C4-2B (cell line): ENCODE measurements around the gene LRPAP1.
"Not testable (repeated sequence)": the region's sequence is repeated elsewhere in the genome, so short reads cannot be mapped to it uniquely, and the experiment has no call there.

Source experiments
- H3K27ac ChIP-seq: fragments of 450-650 bp; 2 replicates; pipeline ENCODE4 v1.5.1; 2017
- ZFX ChIP-seq: fragments of 450-650 bp; IDR thresholded peaks from 2 replicates; pipeline ENCODE4 v1.6.1; 2017
- TF ChIP-seq, protein P1 (sequence below): fragments of 450-650 bp; conservative IDR thresholded peaks from 2 replicates; pipeline ENCODE4 v1.5.1; 2017; ENCODE audit warnings: mild to moderate bottlenecking

The LRPAP1 gene

DNA sequence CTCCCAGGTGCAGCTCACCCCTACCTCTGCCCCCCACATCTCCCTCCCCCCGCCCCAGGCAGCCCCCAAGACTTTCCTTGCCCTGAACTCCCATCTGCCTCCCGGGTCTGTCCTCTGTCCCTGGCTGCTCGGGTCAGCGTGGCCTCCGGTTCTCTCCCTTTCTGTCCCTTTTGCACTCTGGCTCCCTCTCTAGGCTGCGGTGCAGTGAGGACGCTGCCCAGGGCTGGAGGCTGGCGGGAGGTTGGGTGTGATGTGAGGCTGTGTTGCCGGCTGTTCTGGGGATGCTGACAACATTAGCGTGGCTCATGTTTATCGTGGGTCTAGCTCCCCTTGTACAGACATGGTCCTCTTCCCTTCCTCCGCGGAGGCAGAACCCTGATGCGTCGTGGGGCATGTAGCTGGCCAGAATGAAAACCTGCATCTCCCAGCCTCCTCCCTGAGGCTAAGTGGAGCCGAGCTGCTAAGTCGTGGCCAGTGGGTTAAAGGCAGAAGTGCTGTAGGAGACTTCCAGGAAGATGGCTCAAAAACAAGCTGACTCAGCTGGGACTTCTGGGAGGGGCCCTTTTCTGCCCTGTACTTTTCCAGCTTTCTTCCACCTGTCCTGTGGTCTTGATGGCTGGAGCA, 24.1 kb upstream of the LRPAP1 start:
- TF ChIP-seq, protein P1, sequence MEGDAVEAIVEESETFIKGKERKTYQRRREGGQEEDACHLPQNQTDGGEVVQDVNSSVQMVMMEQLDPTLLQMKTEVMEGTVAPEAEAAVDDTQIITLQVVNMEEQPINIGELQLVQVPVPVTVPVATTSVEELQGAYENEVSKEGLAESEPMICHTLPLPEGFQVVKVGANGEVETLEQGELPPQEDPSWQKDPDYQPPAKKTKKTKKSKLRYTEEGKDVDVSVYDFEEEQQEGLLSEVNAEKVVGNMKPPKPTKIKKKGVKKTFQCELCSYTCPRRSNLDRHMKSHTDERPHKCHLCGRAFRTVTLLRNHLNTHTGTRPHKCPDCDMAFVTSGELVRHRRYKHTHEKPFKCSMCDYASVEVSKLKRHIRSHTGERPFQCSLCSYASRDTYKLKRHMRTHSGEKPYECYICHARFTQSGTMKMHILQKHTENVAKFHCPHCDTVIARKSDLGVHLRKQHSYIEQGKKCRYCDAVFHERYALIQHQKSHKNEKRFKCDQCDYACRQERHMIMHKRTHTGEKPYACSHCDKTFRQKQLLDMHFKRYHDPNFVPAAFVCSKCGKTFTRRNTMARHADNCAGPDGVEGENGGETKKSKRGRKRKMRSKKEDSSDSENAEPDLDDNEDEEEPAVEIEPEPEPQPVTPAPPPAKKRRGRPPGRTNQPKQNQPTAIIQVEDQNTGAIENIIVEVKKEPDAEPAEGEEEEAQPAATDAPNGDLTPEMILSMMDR, result peak; percentile 30
- H3K27ac ChIP-seq, result not testable (repeated sequence)

DNA sequence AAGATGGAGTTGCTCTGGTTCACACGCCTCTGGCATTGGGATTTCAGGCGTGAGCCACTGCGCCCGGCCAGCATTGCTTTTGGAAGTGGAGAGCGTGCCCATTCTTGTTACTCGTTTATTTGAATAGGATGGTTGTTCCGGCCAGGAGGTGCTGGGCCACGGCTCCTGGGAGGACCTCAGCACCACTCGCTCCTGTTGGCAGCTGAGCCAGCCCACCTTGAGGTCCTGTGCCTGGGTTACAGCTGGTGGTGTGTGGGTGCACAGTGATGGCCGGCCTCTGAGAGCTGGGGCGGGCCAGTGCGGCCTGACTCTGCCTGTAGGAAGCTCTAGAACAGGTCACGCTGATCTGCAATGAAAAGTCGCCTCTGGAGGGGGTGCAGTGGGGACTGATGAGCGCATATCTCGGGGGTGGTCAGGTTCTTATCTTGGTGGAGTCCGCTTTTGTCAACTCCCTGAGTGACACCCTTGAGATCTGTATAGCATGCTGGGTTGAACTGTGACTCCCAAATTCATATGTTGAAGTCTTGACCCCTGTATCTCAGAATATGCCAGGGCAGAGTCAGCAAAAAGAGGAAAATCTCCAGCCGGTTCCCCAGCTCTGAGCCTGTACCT, 23.3 kb upstream of the LRPAP1 start:
- H3K27ac ChIP-seq, result not testable (repeated sequence)

DNA sequence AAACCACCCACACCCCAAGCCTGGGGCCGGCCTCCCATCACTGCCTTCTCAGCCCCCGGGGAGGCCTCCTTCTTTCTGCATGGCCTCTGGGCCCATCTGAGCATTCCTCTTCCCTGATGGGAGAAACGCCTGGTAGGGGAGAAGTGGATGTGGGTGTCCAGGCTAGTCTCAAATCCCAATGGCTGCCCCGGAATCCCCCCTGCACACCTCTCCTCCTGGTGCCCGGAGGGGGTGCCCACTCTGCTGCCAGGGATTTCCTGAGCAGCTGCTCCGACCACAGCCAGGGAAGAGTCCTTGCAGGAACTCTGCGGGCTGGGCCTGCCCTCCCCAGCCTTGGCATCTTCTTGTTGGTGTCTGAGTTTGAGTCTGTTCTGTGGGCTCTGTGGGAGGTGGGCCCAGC, 19.1 kb upstream of the LRPAP1 start:
- not testable (repeated sequence) for H3K27ac ChIP-seq

DNA sequence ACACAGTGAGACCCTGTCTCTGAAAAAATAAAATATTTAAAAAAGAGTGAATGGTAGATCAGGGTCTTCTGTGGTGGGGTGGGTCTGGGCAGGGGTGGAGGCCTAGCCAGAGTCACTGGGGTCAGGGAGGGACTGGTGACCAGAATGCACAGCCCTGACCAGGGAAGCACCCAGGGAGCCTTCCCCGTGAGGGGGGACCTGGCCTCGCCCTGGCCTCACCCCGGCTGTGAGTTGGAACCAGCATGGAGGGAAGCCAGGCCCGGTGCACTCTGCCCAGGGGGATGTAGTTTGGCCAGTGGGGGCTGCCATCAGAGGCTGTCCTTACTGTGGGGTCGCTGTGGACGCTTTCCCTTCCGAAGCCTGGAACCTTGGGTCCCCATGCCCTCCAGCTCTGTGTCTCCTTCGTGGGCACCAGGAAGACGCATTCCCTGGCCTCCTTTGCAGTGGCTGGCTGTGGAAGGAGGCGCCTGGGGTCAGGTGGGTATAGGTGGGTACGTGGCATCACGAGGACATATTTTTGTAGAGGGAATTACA, 18.6 kb upstream of the LRPAP1 start:
- H3K27ac ChIP-seq, result not testable (repeated sequence)

DNA sequence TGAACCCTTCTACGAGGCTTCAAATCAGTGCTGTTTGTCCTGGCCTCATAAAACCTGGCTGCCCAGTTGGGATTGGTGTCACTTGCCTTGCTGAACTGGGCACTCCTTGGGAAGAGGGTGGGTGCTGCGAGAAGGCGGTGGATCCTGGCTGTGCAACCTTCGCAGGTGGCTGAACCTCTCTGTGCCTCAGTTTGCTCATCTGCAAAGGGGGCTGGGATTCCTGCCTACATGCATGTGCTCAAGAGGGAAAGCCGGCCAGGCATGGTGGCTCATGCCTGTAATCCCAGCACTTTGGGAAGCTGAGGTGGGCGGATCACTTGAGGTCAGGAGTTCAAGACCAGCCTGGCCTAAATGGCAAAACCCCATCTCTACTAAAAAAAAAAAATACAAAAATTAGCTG, 17.8 kb upstream of the LRPAP1 start:
- not testable (repeated sequence) for H3K27ac ChIP-seq

DNA sequence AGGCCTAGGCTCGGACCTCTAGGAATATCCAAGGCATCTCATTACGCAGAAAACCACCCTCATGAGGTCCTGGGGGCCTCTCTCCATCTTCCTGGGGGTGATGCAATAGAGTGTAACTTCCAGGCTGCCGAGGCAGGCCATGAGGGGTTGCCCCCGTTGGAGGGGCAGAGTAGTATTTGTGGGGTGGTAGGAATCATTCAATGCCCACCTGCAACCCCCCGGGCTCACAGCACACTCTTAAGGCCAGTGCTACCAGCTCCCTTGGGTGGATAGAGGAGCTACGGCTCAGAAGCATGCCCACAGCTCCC, 17.4 kb upstream of the LRPAP1 start:
- not testable (repeated sequence) for H3K27ac ChIP-seq

DNA sequence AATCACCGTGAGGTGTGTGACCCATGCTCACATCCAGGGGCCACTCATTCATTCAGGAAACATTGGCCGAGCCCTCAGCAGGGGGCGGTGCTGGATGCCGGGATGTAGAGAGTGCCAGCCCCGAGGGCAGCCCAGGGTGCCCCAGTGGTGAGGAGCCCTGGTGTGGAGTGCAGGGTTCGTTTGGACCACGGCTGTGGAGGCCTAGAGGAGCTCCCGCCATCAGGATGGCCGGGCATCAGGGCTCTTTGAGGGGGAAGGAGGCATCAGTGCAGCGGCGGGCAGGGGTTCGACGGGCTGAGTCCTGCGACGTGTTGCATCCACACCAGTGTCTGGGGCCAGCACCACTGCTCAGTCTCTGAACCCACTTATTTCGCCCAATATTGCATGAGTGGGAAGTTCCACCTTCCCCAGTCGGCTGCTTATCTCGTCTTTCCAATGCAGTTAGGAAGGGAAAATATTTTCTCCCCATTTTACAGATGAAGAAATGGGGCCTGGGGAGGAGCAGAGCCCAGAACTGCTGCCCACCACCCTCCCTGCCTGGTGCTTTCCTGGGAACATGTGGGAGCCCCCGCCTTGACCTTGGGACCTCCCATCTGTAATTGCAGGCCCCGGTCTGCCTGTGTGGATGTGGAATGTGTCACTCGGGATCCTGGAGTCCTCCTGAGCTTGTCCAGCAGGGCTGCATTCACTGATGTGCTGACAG, 16.9 kb upstream of the LRPAP1 start:
- not testable (repeated sequence) for H3K27ac ChIP-seq

DNA sequence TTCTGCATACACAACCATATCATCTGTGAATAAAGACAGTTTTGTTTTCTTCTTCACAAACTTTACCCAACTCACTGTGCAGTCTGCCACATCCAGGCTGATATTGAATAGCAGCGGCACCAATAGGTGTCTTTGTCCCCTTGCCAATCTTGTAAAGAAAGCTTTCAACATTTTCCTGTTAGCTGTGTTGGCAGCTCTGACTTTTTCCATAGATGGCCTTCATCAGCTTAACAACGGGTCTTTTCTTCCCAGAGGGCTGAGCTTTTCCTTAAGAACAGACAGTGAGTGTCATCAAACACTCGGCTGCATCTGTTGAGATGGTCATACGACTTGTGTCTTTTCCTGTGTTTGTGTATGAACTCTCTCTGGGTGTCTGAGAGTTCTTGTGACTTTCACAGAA, 14.5 kb upstream of the LRPAP1 start:
- H3K27ac ChIP-seq, result not testable (repeated sequence)

DNA sequence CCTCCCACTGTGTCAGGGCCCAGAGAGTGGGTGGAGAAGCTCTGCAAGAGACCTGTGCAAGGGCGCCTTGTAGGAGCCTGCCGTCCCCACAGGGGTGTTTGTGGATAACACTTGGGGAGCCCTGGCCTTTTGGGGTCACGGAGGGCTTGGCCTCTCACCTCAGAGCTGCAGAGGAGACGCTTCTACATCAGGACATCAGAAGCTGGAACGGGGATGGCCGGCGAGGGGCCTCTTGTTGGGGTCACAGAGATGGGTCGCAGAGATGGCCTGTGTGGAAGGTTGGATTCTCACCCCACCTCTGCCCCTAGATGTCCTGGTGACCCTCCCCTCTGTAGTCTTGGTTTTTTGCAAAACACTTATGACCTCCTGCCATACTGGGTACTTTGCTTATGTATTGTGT, 13.1 kb upstream of the LRPAP1 start:
- H3K27ac ChIP-seq, result not testable (repeated sequence)

DNA sequence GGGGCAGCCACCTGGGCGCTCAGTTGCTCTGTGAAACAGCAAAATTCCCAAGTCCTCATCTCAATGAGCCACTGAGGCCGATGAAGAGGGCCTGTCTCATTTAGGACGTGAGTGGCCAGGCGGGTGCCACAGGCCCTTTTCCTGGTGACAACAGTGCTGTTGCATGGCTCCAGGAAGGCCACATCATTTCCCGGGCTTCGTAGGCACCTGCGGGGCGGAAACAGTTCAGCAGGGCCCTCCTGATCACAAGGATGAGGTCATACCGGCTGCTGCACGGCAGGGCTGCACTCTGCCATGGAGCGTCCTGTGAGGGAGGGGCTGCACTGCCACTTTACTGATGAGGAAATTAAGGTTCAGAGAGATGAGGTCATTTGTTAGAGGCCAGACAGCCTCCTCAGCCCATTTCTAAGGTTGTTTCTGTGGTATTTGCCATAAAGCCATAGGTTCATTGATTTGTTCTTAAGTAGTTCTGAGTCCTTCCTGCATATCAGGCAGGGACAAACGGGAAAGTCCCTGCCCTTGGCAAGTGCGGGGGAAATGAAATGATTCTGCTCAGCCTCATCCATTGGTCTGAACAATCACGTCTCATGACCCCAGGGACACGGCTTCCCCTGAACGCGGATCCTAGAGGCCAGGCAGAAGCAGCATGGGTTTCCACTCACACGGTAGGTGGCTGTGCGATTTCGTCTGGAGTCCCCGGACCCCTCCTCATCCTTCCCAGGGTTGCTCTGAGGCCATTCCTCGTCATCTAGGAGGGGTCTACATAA, 12.2 kb upstream of the LRPAP1 start:
- not testable (repeated sequence) for H3K27ac ChIP-seq

DNA sequence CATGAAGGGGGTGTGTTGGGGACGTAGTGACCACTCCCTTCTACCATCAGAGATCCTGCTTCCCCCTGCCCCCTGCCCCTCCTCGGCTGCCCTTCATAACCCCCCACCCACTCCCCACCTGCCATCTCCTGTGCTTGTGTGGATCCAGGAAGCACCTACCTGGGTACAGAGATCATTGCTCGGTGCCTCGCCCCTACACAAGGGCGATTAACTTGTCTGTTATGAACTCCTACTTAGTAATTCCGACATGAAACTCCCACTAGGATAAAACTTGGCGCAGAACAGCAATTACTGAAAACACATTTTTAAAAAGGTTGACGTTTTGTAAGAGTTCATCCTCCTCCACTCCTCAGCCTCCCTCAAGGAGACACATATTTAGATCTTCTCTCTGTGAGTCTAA, 11.2 kb upstream of the LRPAP1 start:
- not testable (repeated sequence) for H3K27ac ChIP-seq

DNA sequence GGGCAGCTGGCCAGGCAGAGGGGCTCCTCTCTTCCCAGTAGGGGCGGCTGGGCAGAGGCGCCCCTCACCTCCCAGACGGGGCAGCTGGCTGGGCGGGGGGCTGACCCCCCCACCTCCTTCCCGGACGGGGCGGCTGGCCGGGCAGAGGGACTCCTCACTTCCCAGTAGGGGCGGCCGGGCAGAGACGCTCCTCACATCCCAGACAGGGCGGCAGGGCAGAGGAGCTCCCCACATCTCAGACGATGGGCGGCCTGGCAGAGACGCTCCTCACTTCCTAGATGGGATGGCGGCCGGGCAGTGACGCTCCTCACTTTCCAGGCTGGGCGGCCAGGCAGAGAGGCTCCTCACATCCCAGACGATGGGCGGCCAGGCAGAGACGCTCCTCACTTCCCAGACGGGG, 6.7 kb upstream of the LRPAP1 start:
- H3K27ac ChIP-seq, result not testable (repeated sequence)

DNA sequence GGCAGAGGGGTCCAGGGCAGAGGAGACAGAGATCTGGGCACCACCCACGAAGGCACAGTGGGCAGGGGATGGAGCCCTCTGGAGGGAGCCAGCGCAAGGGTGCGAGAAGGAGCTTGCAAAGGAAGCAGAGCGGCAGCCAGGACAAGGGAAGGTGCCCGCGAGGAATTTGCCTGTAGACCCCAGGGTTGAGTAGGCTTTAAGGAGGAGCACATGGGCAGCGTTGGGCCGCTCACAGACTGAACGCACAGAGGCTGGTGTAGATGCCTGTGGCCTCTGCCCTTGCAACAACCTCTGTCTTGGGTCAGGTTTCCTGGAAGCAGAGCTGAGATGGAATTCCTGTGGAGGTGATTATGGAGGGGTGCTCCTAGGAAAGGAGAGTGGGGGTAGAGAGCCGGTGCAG, 3.6 kb upstream of the LRPAP1 start:
- H3K27ac ChIP-seq, result not testable (repeated sequence)

DNA sequence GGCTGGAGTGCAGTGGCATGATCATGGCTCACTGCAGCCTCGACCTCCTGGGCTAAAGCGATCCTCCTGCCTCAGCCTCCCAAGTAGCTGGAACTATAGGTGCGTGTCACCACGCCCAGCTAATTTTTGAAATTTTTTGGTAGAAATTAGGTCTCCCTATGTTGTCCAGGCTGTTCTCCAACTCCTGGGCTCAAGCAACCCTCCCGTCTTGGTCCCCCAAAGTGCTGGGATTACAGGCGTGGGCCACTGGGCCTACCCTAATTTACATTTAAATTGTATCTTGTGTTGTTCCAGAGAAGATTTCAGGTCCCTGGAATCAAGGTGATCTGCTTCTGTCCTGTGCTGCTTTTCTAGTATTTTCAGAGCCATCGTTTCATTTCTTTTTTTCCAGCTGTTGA, 1.2 kb upstream of the LRPAP1 start:
- TF ChIP-seq, protein P1, result no peak
- TF ChIP-seq ZFX, result no peak
- no peak overlapping the region for H3K27ac ChIP-seq
